GM04503 (cell line): ENCODE results near the gene ETFB.

Experiments
- DNase-seq: peaks from one replicate; pipeline ENCODE4 v3.0.0-alpha.2; 2012; ENCODE audit warnings: low read depth

ETFB gene

GRCh38 chr19:51351266-51351990 is 14.8 kb downstream of the ETFB start:
- no peak for DNase-seq

- DNase-seq: no peak
Observed at GRCh38 chr19:51347209-51347928, 18.8 kb downstream of the ETFB start.

- DNase-seq: no peak
Observed at GRCh38 chr19:51346742-51347141, 19.4 kb downstream of the ETFB start.

GRCh38 chr19:51345076-51345620 is 21.0 kb downstream of the ETFB start:
- no peak for DNase-seq

GRCh38 chr19:51342631-51343569 is 23.3 kb downstream of the ETFB start:
- no peak for DNase-seq

- no peak for DNase-seq
Observed at GRCh38 chr19:51341976-51342580, 24.1 kb downstream of the ETFB start, which contains the start of gene VSIG10L. Gene VSIG10L, minus strand, starts transcription at chr19:51342139. Its CDS starts 15 bp downstream, at chr19:51342124.

GRCh38 chr19:51341066-51341465 is 25.1 kb downstream of the ETFB start:
- no peak for DNase-seq

- DNase-seq: peak; percentile 67
Observed at GRCh38 chr19:51339687-51340656, 26.2 kb downstream of the ETFB start.

GRCh38 chr19:51339313-51339686 is 26.9 kb downstream of the ETFB start:
- DNase-seq: no peak

- DNase-seq: no peak
Observed at GRCh38 chr19:51338563-51339312, 27.4 kb downstream of the ETFB start.

- no peak for DNase-seq
Observed at GRCh38 chr19:51337861-51338562, 28.2 kb downstream of the ETFB start.

GRCh38 chr19:51337141-51337860 is 28.9 kb downstream of the ETFB start:
- DNase-seq: no peak

GRCh38 chr19:51333836-51334460 is 32.2 kb downstream of the ETFB start:
- DNase-seq: no peak

- no peak for DNase-seq
Observed at GRCh38 chr19:51331716-51332115, 34.5 kb downstream of the ETFB start.

- no peak for DNase-seq
Observed at GRCh38 chr19:51331193-51331592, 35.0 kb downstream of the ETFB start.

- no peak for DNase-seq
Observed at GRCh38 chr19:51330366-51330765, 35.8 kb downstream of the ETFB start.

- no peak for DNase-seq
Observed at GRCh38 chr19:51329411-51329810, 36.8 kb downstream of the ETFB start.
